Sigmoid colon (tissue), 7 donors: Measurements from ENCODE around the gene GOSR1. TPM values are rescaled to one million over a fixed set of nuclear protein-coding genes. Genes with fewer than 3 reads are reported as not detected.
"Not testable (repeated sequence)": the region's sequence is repeated elsewhere in the genome, so short reads cannot be mapped to it uniquely, and the experiment has no call there.

Experiments
- DNase-seq: peaks from one replicate; pipeline ENCODE4 v3.0.0-alpha.2; 2019
- H3K27ac ChIP-seq, 4 donors: fragments of 200-600 bp; sonication (generic); one replicate each; pipeline ENCODE4 v1.5.1; 2016 to 2019; ENCODE audit warnings: mild to moderate bottlenecking in 1 of 4
- H3K27me3 ChIP-seq, 3 donors: fragments of 200-600 bp; sonication (generic); one replicate each; pipeline ENCODE4 v1.5.1; 2019; ENCODE audit warnings: mild to moderate bottlenecking in 1 of 3
- H3K36me3 ChIP-seq, 4 donors: fragments of 200-600 bp; sonication (generic); one replicate each; pipeline ENCODE4 v1.5.1; 2016 to 2019
- H3K4me1 ChIP-seq, 4 donors: fragments of 200-600 bp; sonication (generic); one replicate each; pipeline ENCODE4 v1.5.1; 2017 to 2019
- H3K4me3 ChIP-seq, 4 donors: fragments of 200-600 bp; sonication (generic); one replicate each; pipeline ENCODE4 v1.5.1; 2017 to 2019; ENCODE audit warnings: mild to moderate bottlenecking in 2 of 4, moderate library complexity in 1 of 4
- H3K9me3 ChIP-seq, 4 donors: fragments of 200-600 bp in 3 of 4; sonication (generic) in 3 of 4; one replicate each; pipeline versions ENCODE4 v1.5.1 to v1.6.1; 2013 to 2019
- CTCF ChIP-seq, 4 experiments: fragments of 450-650 bp in 3 of 4; fragments of 200-600 bp in 1 of 4; IDR thresholded peaks; one replicate each; pipeline ENCODE4 v1.5.1; 2016 to 2019; ENCODE audit warnings: antibody characterized with exemption in 4 of 4, mild to moderate bottlenecking in 3 of 4, moderate library complexity in 2 of 4
- EP300 ChIP-seq, 4 donors: sonication (generic); formaldehyde crosslinking; IDR thresholded peaks; one replicate each; pipeline ENCODE4 v1.6.1; 2017; ENCODE audit warnings: antibody characterized with exemption in 4 of 4
- POLR2A ChIP-seq, 2 donors: fragments of 450-650 bp; IDR thresholded peaks; one replicate each; pipeline ENCODE4 v1.6.1; 2016; ENCODE audit warnings: antibody characterized with exemption in 2 of 2, mild to moderate bottlenecking in 2 of 2, moderate library complexity in 2 of 2
- POLR2AphosphoS5 ChIP-seq, 4 donors: sonication (generic); formaldehyde crosslinking; IDR thresholded peaks; one replicate each; pipeline ENCODE4 v1.6.1; 2017; ENCODE audit warnings: antibody characterized with exemption in 4 of 4
- WGBS, 2 donors: extraction: QIAGEN DNeasy Blood & Tissue Kit; methylation state at CpG; one replicate each; pipeline ENCODE4 v1.1.7; 2013; 5-methylcytosine and 5-hydroxymethylcytosine counted together
- intact Hi-C: fragments of 100-400 bp; cut with DNase I; formaldehyde crosslinking; loops from one replicate; pipeline ENCODE4 v1.15.1; 2023
- polyA plus RNA-seq, 3 donors: library from polyadenylated mRNA; stranded (reverse); fragments of 200-250 nt; gene quantifications; one replicate each; pipeline ENCODE4 v1.2.3, GENCODE V29; 2013
- total RNA-seq, 4 donors: library from RNA; depleted of rRNA; stranded (reverse); fragments of >200 nt; gene quantifications; one replicate each; pipeline ENCODE4 v1.1.0, GENCODE V29; 2016
- donor health status: healthy with polysubstance abuse.
- donor health status: Bipolar disorder and iron deficiency.
- donor health status: healthy.

Gene GOSR1
- total and polyA plus RNA-seq, 7 donors: 11.4 to 51.3 (median 28.2) TPM

- no peak for TF ChIP-seq CTCF (IDR thresholded peaks at IDR 0.05)
- no peak for TF ChIP-seq POLR2A (IDR thresholded peaks at IDR 0.05)
- TF ChIP-seq POLR2AphosphoS5 (IDR thresholded peaks at IDR 0.05): no peak
- no peak for TF ChIP-seq EP300 (IDR thresholded peaks at IDR 0.05)
- no peaks in the 10 kb centered on the region for H3K9me3 ChIP-seq
- no peaks in the 10 kb centered on the region for H3K27me3 ChIP-seq
- H3K4me1 ChIP-seq: no peaks in the 10 kb centered on the region
- no peak for DNase-seq
- H3K36me3 ChIP-seq: peaks cover 0 to 25% (median 7%) of the 10 kb centered on the region in 4 donors
- intact Hi-C loops: no loop called here
- no peak overlapping the region for H3K4me3 ChIP-seq
- H3K27ac ChIP-seq: no peak overlapping the region
Measured at GRCh38 chr17:30436729-30437128, 40.5 kb upstream of the GOSR1 start.

- H3K9me3 ChIP-seq: no peaks in the 10 kb centered on the region
- DNase-seq: no peak
- WGBS, 2 donors: 85 to 89% methylated on average over 6 of the region's 6 CpGs
- no peak overlapping the region for H3K4me3 ChIP-seq
- H3K4me1 ChIP-seq: no peaks in the 10 kb centered on the region
- TF ChIP-seq POLR2A (IDR thresholded peaks at IDR 0.05): no peak
- no peak for TF ChIP-seq CTCF (IDR thresholded peaks at IDR 0.05)
- TF ChIP-seq POLR2AphosphoS5 (IDR thresholded peaks at IDR 0.05): no peak
- no peak for TF ChIP-seq EP300 (IDR thresholded peaks at IDR 0.05)
- intact Hi-C loops: no loop called here
- H3K27ac ChIP-seq: no peak overlapping the region
- no peaks in the 10 kb centered on the region for H3K27me3 ChIP-seq
- H3K36me3 ChIP-seq: peaks cover 0 to 29% (median 6%) of the 10 kb centered on the region in 4 donors
Measured at GRCh38 chr17:30443721-30444120, 33.5 kb upstream of the GOSR1 start.

- DNase-seq, H3K9me3 ChIP-seq, H3K27me3 ChIP-seq, H3K4me3 ChIP-seq, intact Hi-C loops, H3K4me1 ChIP-seq, H3K27ac ChIP-seq: not testable (repeated sequence)
- H3K36me3 ChIP-seq: peaks cover 0 to 47% (median 6%) of the 10 kb centered on the region in 4 donors
Measured at GRCh38 chr17:30446640-30447039, 30.6 kb upstream of the GOSR1 start.

- peaks cover 0 to 62% (median 11%) of the 10 kb centered on the region in 4 donors for H3K36me3 ChIP-seq
- TF ChIP-seq EP300 (IDR thresholded peaks at IDR 0.05) (no peak), CTCF (IDR thresholded peaks at IDR 0.05) (no peak), POLR2AphosphoS5 (IDR thresholded peaks at IDR 0.05) (no peak), POLR2A (IDR thresholded peaks at IDR 0.05) (no peak)
- intact Hi-C loops: no loop called here
- peaks cover 0 to 8% (median 0%) of the 10 kb centered on the region in 4 donors for H3K4me1 ChIP-seq
- no peak overlapping the region for H3K27ac ChIP-seq
- H3K4me3 ChIP-seq: no peak overlapping the region
- no peaks in the 10 kb centered on the region for H3K9me3 ChIP-seq
- no peaks in the 10 kb centered on the region for H3K27me3 ChIP-seq
- WGBS, 2 donors: 78 to 82% methylated on average over 4 of the region's 4 CpGs
- DNase-seq: no peak
Measured at GRCh38 chr17:30449480-30449879, 27.7 kb upstream of the GOSR1 start.

- no peaks in the 10 kb centered on the region for H3K27me3 ChIP-seq
- no peak overlapping the region for H3K27ac ChIP-seq
- peaks cover 1 to 62% (median 12%) of the 10 kb centered on the region in 4 donors for H3K36me3 ChIP-seq
- H3K4me1 ChIP-seq: peaks cover 0 to 8% (median 0%) of the 10 kb centered on the region in 4 donors
- no peak for DNase-seq
- intact Hi-C loops: no loop called here
- no peak overlapping the region for H3K4me3 ChIP-seq
- TF ChIP-seq EP300 (IDR thresholded peaks at IDR 0.05): no peak
- TF ChIP-seq POLR2A (IDR thresholded peaks at IDR 0.05): no peak
- TF ChIP-seq POLR2AphosphoS5 (IDR thresholded peaks at IDR 0.05): no peak
- TF ChIP-seq CTCF (IDR thresholded peaks at IDR 0.05): no peak
- 89 to 94% methylated on average over 12 of the region's 12 CpGs for WGBS, 2 donors
- no peaks in the 10 kb centered on the region for H3K9me3 ChIP-seq
Measured at GRCh38 chr17:30450125-30451027, 26.8 kb upstream of the GOSR1 start.
